Sigmoid colon (tissue), 7 donors: ENCODE data around the gene CCDC92. TPM values are rescaled to one million over a fixed set of nuclear protein-coding genes. Genes with fewer than 3 reads are reported as not detected.

Source experiments
- DNase-seq: peaks from one replicate; pipeline ENCODE4 v3.0.0-alpha.2; 2019
- H3K27ac ChIP-seq, 4 donors: fragments of 200-600 bp; sonication (generic); one replicate each; pipeline ENCODE4 v1.5.1; 2016 to 2019; ENCODE audit warnings: mild to moderate bottlenecking in 1 of 4
- H3K27me3 ChIP-seq, 3 donors: fragments of 200-600 bp; sonication (generic); one replicate each; pipeline ENCODE4 v1.5.1; 2019; ENCODE audit warnings: mild to moderate bottlenecking in 1 of 3
- H3K36me3 ChIP-seq, 4 donors: fragments of 200-600 bp; sonication (generic); one replicate each; pipeline ENCODE4 v1.5.1; 2016 to 2019
- H3K4me1 ChIP-seq, 4 donors: fragments of 200-600 bp; sonication (generic); one replicate each; pipeline ENCODE4 v1.5.1; 2017 to 2019
- H3K4me3 ChIP-seq, 4 donors: fragments of 200-600 bp; sonication (generic); one replicate each; pipeline ENCODE4 v1.5.1; 2017 to 2019; ENCODE audit warnings: mild to moderate bottlenecking in 2 of 4, moderate library complexity in 1 of 4
- H3K9me3 ChIP-seq, 4 donors: fragments of 200-600 bp in 3 of 4; sonication (generic) in 3 of 4; one replicate each; pipeline versions ENCODE4 v1.5.1 to v1.6.1; 2013 to 2019
- CTCF ChIP-seq, 4 experiments: fragments of 450-650 bp in 3 of 4; fragments of 200-600 bp in 1 of 4; IDR thresholded peaks; one replicate each; pipeline ENCODE4 v1.5.1; 2016 to 2019; ENCODE audit warnings: antibody characterized with exemption in 4 of 4, mild to moderate bottlenecking in 3 of 4, moderate library complexity in 2 of 4
- EP300 ChIP-seq, 4 donors: sonication (generic); formaldehyde crosslinking; IDR thresholded peaks; one replicate each; pipeline ENCODE4 v1.6.1; 2017; ENCODE audit warnings: antibody characterized with exemption in 4 of 4
- POLR2A ChIP-seq, 2 donors: fragments of 450-650 bp; IDR thresholded peaks; one replicate each; pipeline ENCODE4 v1.6.1; 2016; ENCODE audit warnings: antibody characterized with exemption in 2 of 2, mild to moderate bottlenecking in 2 of 2, moderate library complexity in 2 of 2
- POLR2AphosphoS5 ChIP-seq, 4 donors: sonication (generic); formaldehyde crosslinking; IDR thresholded peaks; one replicate each; pipeline ENCODE4 v1.6.1; 2017; ENCODE audit warnings: antibody characterized with exemption in 4 of 4
- WGBS, 2 donors: extraction: QIAGEN DNeasy Blood & Tissue Kit; methylation state at CpG; one replicate each; pipeline ENCODE4 v1.1.7; 2013; 5-methylcytosine and 5-hydroxymethylcytosine counted together
- intact Hi-C: fragments of 100-400 bp; cut with DNase I; formaldehyde crosslinking; loops from one replicate; pipeline ENCODE4 v1.15.1; 2023
- polyA plus RNA-seq, 3 donors: library from polyadenylated mRNA; stranded (reverse); fragments of 200-250 nt; gene quantifications; one replicate each; pipeline ENCODE4 v1.2.3, GENCODE V29; 2013
- total RNA-seq, 4 donors: library from RNA; depleted of rRNA; stranded (reverse); fragments of >200 nt; gene quantifications; one replicate each; pipeline ENCODE4 v1.1.0, GENCODE V29; 2016
- donor health status: healthy with polysubstance abuse.
- donor health status: Bipolar disorder and iron deficiency.
- donor health status: healthy.

Gene CCDC92
- total and polyA plus RNA-seq, 7 donors = 18.5 to 54.0 (median 24.0) TPM

GRCh38 chr12:124013073-124013472 lies 40.4 kb upstream of the CCDC92 start:
- TF ChIP-seq CTCF (IDR thresholded peaks at IDR 0.05) = no peak
- TF ChIP-seq EP300 (IDR thresholded peaks at IDR 0.05) = no peak
- no peak for TF ChIP-seq POLR2A (IDR thresholded peaks at IDR 0.05)
- TF ChIP-seq POLR2AphosphoS5 (IDR thresholded peaks at IDR 0.05) = no peak
- 91 to 95% methylated on average over 7 of the region's 7 CpGs for WGBS, 2 donors
- no peak overlapping the region for H3K4me3 ChIP-seq
- H3K36me3 ChIP-seq = peaks cover 13 to 42% (median 21%) of the 10 kb centered on the region in 4 donors
- no peaks in the 10 kb centered on the region for H3K27me3 ChIP-seq
- intact Hi-C loops = no loop called here
- no peak overlapping the region for H3K27ac ChIP-seq
- no peak for DNase-seq
- no peaks in the 10 kb centered on the region for H3K9me3 ChIP-seq
- no peaks in the 10 kb centered on the region for H3K4me1 ChIP-seq

GRCh38 chr12:124011435-124012115 lies 38.9 kb upstream of the CCDC92 start:
- TF ChIP-seq POLR2AphosphoS5 (IDR thresholded peaks at IDR 0.05) = no peak
- no peak for TF ChIP-seq CTCF (IDR thresholded peaks at IDR 0.05)
- TF ChIP-seq POLR2A (IDR thresholded peaks at IDR 0.05) = no peak
- no peak for TF ChIP-seq EP300 (IDR thresholded peaks at IDR 0.05)
- Histone ChIP-seq H3K27ac (no peak overlapping the region), H3K4me1 (no peaks in the 10 kb centered on the region), H3K4me3 (no peak overlapping the region), H3K36me3 (peaks cover 13 to 42% (median 21%) of the 10 kb centered on the region in 4 donors), H3K9me3 (no peaks in the 10 kb centered on the region), H3K27me3 (no peaks in the 10 kb centered on the region)
- WGBS, 2 donors = 67 to 86% methylated on average over 8 of the region's 8 CpGs
- intact Hi-C loops = no loop called here
- DNase-seq = no peak

- intact Hi-C loops = no loop called here
- Histone ChIP-seq H3K9me3 (no peaks in the 10 kb centered on the region), H3K27me3 (no peaks in the 10 kb centered on the region), H3K27ac (no peak overlapping the region), H3K4me3 (no peak overlapping the region), H3K4me1 (no peaks in the 10 kb centered on the region), H3K36me3 (peaks cover 13 to 42% (median 21%) of the 10 kb centered on the region in 4 donors)
- DNase-seq = no peak
- WGBS, 2 donors = 84 to 87% methylated on average over 3 of the region's 3 CpGs
- TF ChIP-seq CTCF (IDR thresholded peaks at IDR 0.05) = no peak
Observed at GRCh38 chr12:124010687-124011086, 38.1 kb upstream of the CCDC92 start.

- 80 to 96% methylated on average over 6 of the region's 6 CpGs for WGBS, 2 donors
- Histone ChIP-seq H3K4me3 (no peak overlapping the region), H3K27me3 (no peaks in the 10 kb centered on the region), H3K4me1 (no peaks in the 10 kb centered on the region), H3K9me3 (no peaks in the 10 kb centered on the region), H3K36me3 (peaks cover 13 to 45% (median 21%) of the 10 kb centered on the region in 4 donors), H3K27ac (no peak overlapping the region)
- TF ChIP-seq POLR2AphosphoS5 (IDR thresholded peaks at IDR 0.05) (no peak), EP300 (IDR thresholded peaks at IDR 0.05) (no peak), POLR2A (IDR thresholded peaks at IDR 0.05) (no peak), CTCF (IDR thresholded peaks at IDR 0.05) (no peak)
- intact Hi-C loops = no loop called here
- no peak for DNase-seq
Observed at GRCh38 chr12:124009781-124010180, 37.1 kb upstream of the CCDC92 start.

GRCh38 chr12:124008595-124008994 lies 36.0 kb upstream of the CCDC92 start:
- TF ChIP-seq CTCF (IDR thresholded peaks at IDR 0.05) (no peak), POLR2A (IDR thresholded peaks at IDR 0.05) (no peak), EP300 (IDR thresholded peaks at IDR 0.05) (no peak), POLR2AphosphoS5 (IDR thresholded peaks at IDR 0.05) (no peak)
- Histone ChIP-seq H3K27me3 (no peaks in the 10 kb centered on the region), H3K4me1 (no peaks in the 10 kb centered on the region), H3K9me3 (no peaks in the 10 kb centered on the region), H3K4me3 (no peak overlapping the region), H3K27ac (no peak overlapping the region), H3K36me3 (peaks cover 13 to 44% (median 20%) of the 10 kb centered on the region in 4 donors)
- no peak for DNase-seq
- intact Hi-C loops = no loop called here
- 91 to 92% methylated on average over 3 of the region's 3 CpGs for WGBS, 2 donors
